ENCODE results near the gene ATXN1. TPM values are rescaled to one million over a fixed set of nuclear protein-coding genes. Genes with fewer than 3 reads are reported as not detected.

Gene ATXN1
- total RNA-seq, 1 experiment from 2014 or later, result 5.6 TPM

- H4K20me1 ChIP-seq (ENCODE audit: control insufficient read depth, insufficient read depth, insufficient read length), result no peaks in the 10 kb centered on the region
- no peak overlapping the region for H3K4ac ChIP-seq (ENCODE audit: low read depth, low read length)
- H2BK12ac ChIP-seq (ENCODE audit: insufficient read length, low read depth, low read length), result no peak overlapping the region
Observed at GRCh38 chr6:16490616-16491015, 270.6 kb downstream of the ATXN1 start.

More at GRCh38 chr6:16490616-16491015, 270.6 kb downstream of the ATXN1 start:
- Histone ChIP-seq H3T11ph (ENCODE audit: low read length) (no peak overlapping the region), H3K27ac (ENCODE audit: insufficient read length, low read depth, low read length) (no peak overlapping the region), H3K56ac (ENCODE audit: insufficient read length, low read depth, low read length) (no peak overlapping the region), H3K79me1 (ENCODE audit: insufficient read depth, low read depth, low read length, poor library complexity, severe bottlenecking) (no peaks in the 10 kb centered on the region), H2AFZ (ENCODE audit: low read length) (no peak overlapping the region), H3K18ac (ENCODE audit: insufficient read length, low read depth, low read length) (no peak overlapping the region), H3K9me3 (ENCODE audit: control insufficient read depth, low read depth, low read length) (no peaks in the 10 kb centered on the region), H3K23me2 (ENCODE audit: insufficient read length, low read depth, low read length, poor library complexity, severe bottlenecking) (no peaks in the 10 kb centered on the region), H4K91ac (ENCODE audit: insufficient read length, low read depth, low read length) (no peak overlapping the region), H3K79me2 (ENCODE audit: insufficient read depth, low read length) (no peaks in the 10 kb centered on the region), H3K4me2 (ENCODE audit: insufficient read depth, insufficient read length, low read length) (no peak overlapping the region), H3K23ac (ENCODE audit: insufficient read length, low read depth, low read length) (no peak overlapping the region), H2BK120ac (ENCODE audit: low read depth, low read length, poor library complexity, severe bottlenecking) (no peak overlapping the region), H2AK5ac (ENCODE audit: insufficient read length, low read length) (no peak overlapping the region), H4K5ac (ENCODE audit: insufficient read length, low read depth, low read length) (no peak overlapping the region), H3K27me3 (ENCODE audit: insufficient read depth, low read length) (no peaks in the 10 kb centered on the region), H4K8ac (replicated peaks; ENCODE audit: insufficient read length, low read depth, low read length) (no peak overlapping the region), H2BK5ac (ENCODE audit: insufficient read length, low read length) (no peak overlapping the region), H2BK20ac (ENCODE audit: low read depth, low read length, poor library complexity, severe bottlenecking) (no peak overlapping the region), H2BK15ac (ENCODE audit: low read depth, low read length) (no peak overlapping the region), H3K9ac (ENCODE audit: extremely low read depth, insufficient read length, low read length) (no peak overlapping the region), H3K14ac (ENCODE audit: insufficient read depth, low read length) (no peak overlapping the region), H3K4me1 (ENCODE audit: insufficient read depth, low read length) (peaks cover 7% of the 10 kb centered on the region)
- no peaks in the 10 kb centered on the region for H3K27me3 Mint-ChIP-seq (ENCODE audit: low read depth)
- no peaks in the 10 kb centered on the region for H3K9me3 Mint-ChIP-seq
- no peak overlapping the region for H3K4me3 Mint-ChIP-seq
- no peak for TF ChIP-seq CTCF (conservative IDR thresholded peaks at IDR 0.05)
- DNase-seq, result no peak
- H3K27ac Mint-ChIP-seq, result no peak overlapping the region; a peak in 1 of 7 replicates
- no CpG with 5 or more reads among the region's 2 CpGs for WGBS (ENCODE audit: extremely low coverage, insufficient read length, low lambda C conversion rate)
- H3K4me1 Mint-ChIP-seq, result peaks cover 17 to 24% of the 10 kb centered on the region in 2 experiments
- H3K36me3 Mint-ChIP-seq (ENCODE audit: insufficient read depth in 1 of 3, low read depth in 3 of 3), result no peaks in the 10 kb centered on the region
